Midbrain (tissue), 1 donor: ENCODE measurements around the gene GGTLC3.
"Not testable (repeated sequence)": the region's sequence is repeated elsewhere in the genome, so short reads cannot be mapped to it uniquely, and the experiment has no call there.

Source experiments
- DNase-seq: peaks from one replicate; lab custom pipeline; 2025; lab: John Stamatoyannopoulos, UW

The GGTLC3 gene

GRCh38 chr22:18518061-18518460 is at the start of gene GGTLC3:
GGTLC3 (minus strand) TSS chr22:18518161; CDS start chr22:18517897, 264 bp downstream.
- not testable (repeated sequence) for DNase-seq

- not testable (repeated sequence) for DNase-seq
Measured at GRCh38 chr22:18560099-18560974, 42.4 kb upstream of the GGTLC3 start.

- DNase-seq, result not testable (repeated sequence)
Measured at GRCh38 chr22:18558939-18559338, 41.0 kb upstream of the GGTLC3 start.

- DNase-seq, result not testable (repeated sequence)
Measured at GRCh38 chr22:18558516-18558915, 40.6 kb upstream of the GGTLC3 start.

- DNase-seq, result not testable (repeated sequence)
Measured at GRCh38 chr22:18554280-18555256, 36.6 kb upstream of the GGTLC3 start.

- not testable (repeated sequence) for DNase-seq
Measured at GRCh38 chr22:18552839-18553597, 35.1 kb upstream of the GGTLC3 start.

GRCh38 chr22:18551046-18551445 is 33.1 kb upstream of the GGTLC3 start:
- DNase-seq, result not testable (repeated sequence)

- not testable (repeated sequence) for DNase-seq
Measured at GRCh38 chr22:18549458-18550179, 31.7 kb upstream of the GGTLC3 start.

GRCh38 chr22:18544615-18545014 is 26.7 kb upstream of the GGTLC3 start:
- not testable (repeated sequence) for DNase-seq

- not testable (repeated sequence) for DNase-seq
Measured at GRCh38 chr22:18543400-18543799, 25.4 kb upstream of the GGTLC3 start.

GRCh38 chr22:18539994-18540393 is 22.0 kb upstream of the GGTLC3 start:
- not testable (repeated sequence) for DNase-seq

- DNase-seq, result not testable (repeated sequence)
Measured at GRCh38 chr22:18534315-18534714, 16.4 kb upstream of the GGTLC3 start.

- DNase-seq, result not testable (repeated sequence)
Measured at GRCh38 chr22:18533633-18534032, 15.7 kb upstream of the GGTLC3 start.

GRCh38 chr22:18529416-18530145 is 11.6 kb upstream of the GGTLC3 start:
- not testable (repeated sequence) for DNase-seq

GRCh38 chr22:18528597-18529415 is 10.8 kb upstream of the GGTLC3 start:
- not testable (repeated sequence) for DNase-seq

- DNase-seq, result not testable (repeated sequence)
Measured at GRCh38 chr22:18527752-18528596, 10.0 kb upstream of the GGTLC3 start, which contains the start of gene TMEM191B. TMEM191B (plus strand) TSS chr22:18527802; CDS start chr22:18527981, 179 bp downstream.

GRCh38 chr22:18523328-18523727 is 5.4 kb upstream of the GGTLC3 start:
- DNase-seq, result not testable (repeated sequence)

- DNase-seq, result not testable (repeated sequence)
Measured at GRCh38 chr22:18522762-18523161, 4.8 kb upstream of the GGTLC3 start.
